Aorta (tissue), 5 donors: Measurements from ENCODE around the gene SLC30A7. TPM values are rescaled to one million over a fixed set of nuclear protein-coding genes. Genes with fewer than 3 reads are reported as not detected.

Source experiments
- ATAC-seq: fragments of 200-7000 bp; cut with Tn5 transposase; one replicate; pipeline ENCODE4 v1.9.1; 2022; ENCODE audit warnings: moderate library complexity; ENCODE audit not compliant: low FRiP score
- DNase-seq, 2 donors: peaks; one replicate each; pipeline ENCODE4 v3.0.0-alpha.2; 2020
- H3K27ac ChIP-seq, 2 donors: one replicate each; pipeline ENCODE4 v1.5.1; 2013; ENCODE audit warnings: low read length in 2 of 2, mild to moderate bottlenecking in 2 of 2, moderate library complexity in 2 of 2, control low read depth in 1 of 2, inconsistent platforms in 1 of 2, low read depth in 1 of 2
- H3K27me3 ChIP-seq, 2 donors: one replicate each; pipeline ENCODE4 v1.6.1; 2013; ENCODE audit warnings: control low read depth in 1 of 2, low read length in 1 of 2, mild to moderate bottlenecking in 1 of 2, moderate library complexity in 1 of 2; ENCODE audit not compliant: insufficient read depth in 2 of 2, control insufficient read depth in 1 of 2
- H3K36me3 ChIP-seq, 2 donors: one replicate each; pipeline ENCODE4 v1.6.1; 2013; ENCODE audit warnings: control low read depth in 1 of 2, low read length in 1 of 2, mild to moderate bottlenecking in 1 of 2; ENCODE audit not compliant: insufficient read depth in 2 of 2, control insufficient read depth in 1 of 2
- H3K4me1 ChIP-seq, 2 donors: one replicate each; pipeline ENCODE4 v1.6.1; 2013; ENCODE audit warnings: low read length in 2 of 2, control low read depth in 1 of 2, mild to moderate bottlenecking in 1 of 2, moderate library complexity in 1 of 2; ENCODE audit not compliant: insufficient read depth in 2 of 2, control insufficient read depth in 1 of 2
- H3K4me3 ChIP-seq, 2 donors: one replicate each; pipeline ENCODE4 v1.5.1; 2013; ENCODE audit warnings: low read length in 2 of 2, control low read depth in 1 of 2, mild to moderate bottlenecking in 1 of 2
- H3K9me3 ChIP-seq: one replicate; pipeline ENCODE4 v1.6.1; 2013; ENCODE audit warnings: mild to moderate bottlenecking, low read length; ENCODE audit not compliant: control insufficient read depth
- WGBS, 2 donors: extraction: QIAGEN DNeasy Blood & Tissue Kit; methylation state at CpG; one replicate each; pipeline ENCODE4 v1.1.7; 2013; 5-methylcytosine and 5-hydroxymethylcytosine counted together
- intact Hi-C, 2 donors: fragments of 100-400 bp; cut with DNase I; formaldehyde crosslinking; loops; one replicate each; pipeline versions ENCODE4 v1.14.2 to v1.15.0; 2022
- polyA plus RNA-seq, 2 donors: library from polyadenylated mRNA; stranded (reverse); fragments of 200-250 nt; gene quantifications; one replicate each; pipeline ENCODE4 v1.2.3, GENCODE V29; 2013
- total RNA-seq, 2 donors: library from RNA; stranded (reverse); fragmentation: NEBNext Ultra II Directional; extraction: Animal tissue kit (Norgen Biotek cat#: 25700); gene quantifications; one replicate each; pipeline ENCODE4 v1.2.1, GENCODE V29; 2021
- donor health status: healthy with polysubstance abuse.
- donor health status: Bipolar disorder and iron deficiency.
- donor health status: DM: no; HTN: no; CAD: no.
- donor health status: DM: no; HTN: no; CAD: no.
- donor health status: DM: yes; HTN: yes; CAD: no.

The SLC30A7 gene
- total and polyA plus RNA-seq, 4 donors: 2.1 to 36.2 (median 15.7) TPM

- ATAC-seq (no peak), DNase-seq (no peak)
- Histone ChIP-seq H3K36me3 (peaks cover 0 to 4% of the 10 kb centered on the region in 2 donors), H3K4me3 (no peak overlapping the region), H3K9me3 (no peaks in the 10 kb centered on the region), H3K27me3 (no peaks in the 10 kb centered on the region), H3K4me1 (peaks cover 5 to 12% of the 10 kb centered on the region in 2 donors), H3K27ac (no peak overlapping the region)
- 85 to 95% methylated on average over 1 of the region's 1 CpG for WGBS, 2 donors
- intact Hi-C loops: no loop called here
Observed at GRCh38 chr1:100998426-100998825, 102.5 kb downstream of the SLC30A7 start.

- H3K4me1 ChIP-seq: peaks cover 5 to 12% of the 10 kb centered on the region in 2 donors
- peaks cover 0 to 4% of the 10 kb centered on the region in 2 donors for H3K36me3 ChIP-seq
- DNase-seq: no peak
- WGBS, 2 donors: 87 to 88% methylated on average over 2 of the region's 2 CpGs
- no peak overlapping the region for H3K4me3 ChIP-seq
- H3K27ac ChIP-seq: no peak overlapping the region
- intact Hi-C loops: loop anchor here in 1 of 2 donors (5.0 kb wide), 1 partner anchor 237 kb away; the partner anchor contains the start of gene S1PR1
- H3K27me3 ChIP-seq: no peaks in the 10 kb centered on the region
- H3K9me3 ChIP-seq: no peaks in the 10 kb centered on the region
- ATAC-seq: no peak
Observed at GRCh38 chr1:101000131-101000873, 104.4 kb downstream of the SLC30A7 start.

- ATAC-seq: no peak
- WGBS, 2 donors: 15 to 20% methylated on average over 2 of the region's 2 CpGs
Observed at GRCh38 chr1:101002551-101002950, 106.7 kb downstream of the SLC30A7 start.

GRCh38 chr1:101003012-101003650 is 107.2 kb downstream of the SLC30A7 start:
- intact Hi-C loops: loop anchor here in 1 of 2 donors (5.0 kb wide), 1 partner anchor 234 kb away; the partner anchor contains the start of gene S1PR1
- Histone ChIP-seq H3K4me1 (peaks cover 5 to 12% of the 10 kb centered on the region in 2 donors), H3K4me3 (no peak overlapping the region), H3K27ac (peak overlapping the region in 1 of 2 donors; percentile 40), H3K36me3 (no peaks in the 10 kb centered on the region), H3K27me3 (no peaks in the 10 kb centered on the region), H3K9me3 (no peaks in the 10 kb centered on the region)
- 3% methylated on average over 1 of the region's 1 CpG for WGBS, 2 donors
- ATAC-seq: peak; percentile 20
- no peak for DNase-seq

More at GRCh38 chr1:101002551-101002950, 106.7 kb downstream of the SLC30A7 start:
- H3K27ac ChIP-seq: no peak overlapping the region
- H3K4me3 ChIP-seq: no peak overlapping the region
- intact Hi-C loops: loop anchor here in 1 of 2 donors (5.0 kb wide), 1 partner anchor 235 kb away; the partner anchor contains the start of gene S1PR1
- H3K27me3 ChIP-seq: no peaks in the 10 kb centered on the region
- DNase-seq: no peak
- peaks cover 5 to 12% of the 10 kb centered on the region in 2 donors for H3K4me1 ChIP-seq
- H3K9me3 ChIP-seq: no peaks in the 10 kb centered on the region
- H3K36me3 ChIP-seq: no peaks in the 10 kb centered on the region

GRCh38 chr1:101004061-101004460 is 108.2 kb downstream of the SLC30A7 start:
- H3K9me3 ChIP-seq: no peaks in the 10 kb centered on the region
- H3K27ac ChIP-seq: peak overlapping the region in 1 of 2 donors; percentile 43
- 49 to 60% methylated on average over 1 of the region's 1 CpG for WGBS, 2 donors
- no peak overlapping the region for H3K4me3 ChIP-seq
- intact Hi-C loops: loop anchor here in 1 of 2 donors (5.0 kb wide), 1 partner anchor 233 kb away; the partner anchor contains the start of gene S1PR1
- ATAC-seq (no peak), DNase-seq (no peak)
- no peaks in the 10 kb centered on the region for H3K27me3 ChIP-seq
- H3K4me1 ChIP-seq: peaks cover 5 to 12% of the 10 kb centered on the region in 2 donors
- H3K36me3 ChIP-seq: no peaks in the 10 kb centered on the region

- Histone ChIP-seq H3K4me3 (no peak overlapping the region), H3K4me1 (peaks cover 5 to 12% of the 10 kb centered on the region in 2 donors), H3K27me3 (no peaks in the 10 kb centered on the region), H3K36me3 (no peaks in the 10 kb centered on the region), H3K9me3 (no peaks in the 10 kb centered on the region), H3K27ac (no peak overlapping the region)
- 11 to 14% methylated on average over 3 of the region's 3 CpGs for WGBS, 2 donors
- intact Hi-C loops: loop anchor here in 1 of 2 donors (5.0 kb wide), 1 partner anchor 233 kb away; the partner anchor contains the start of gene S1PR1
- peak; percentile 47 for ATAC-seq
- DNase-seq: no peak
Observed at GRCh38 chr1:101004670-101005069, 108.8 kb downstream of the SLC30A7 start.

GRCh38 chr1:101005183-101005582 is 109.3 kb downstream of the SLC30A7 start:
- no peaks in the 10 kb centered on the region for H3K27me3 ChIP-seq
- no peak overlapping the region for H3K27ac ChIP-seq
- no peak overlapping the region for H3K4me3 ChIP-seq
- ATAC-seq (no peak), DNase-seq (no peak)
- no peaks in the 10 kb centered on the region for H3K36me3 ChIP-seq
- WGBS, 2 donors: 97 to 100% methylated on average over 1 of the region's 1 CpG
- no peaks in the 10 kb centered on the region for H3K9me3 ChIP-seq
- intact Hi-C loops: no loop called here
- peaks cover 5 to 12% of the 10 kb centered on the region in 2 donors for H3K4me1 ChIP-seq

GRCh38 chr1:101005871-101006270 is 110.0 kb downstream of the SLC30A7 start:
- intact Hi-C loops: no loop called here
- no peaks in the 10 kb centered on the region for H3K9me3 ChIP-seq
- no peak overlapping the region for H3K4me3 ChIP-seq
- 98% methylated on average over 4 of the region's 4 CpGs for WGBS, 2 donors
- ATAC-seq (no peak), DNase-seq (no peak)
- H3K4me1 ChIP-seq: peaks cover 5 to 12% of the 10 kb centered on the region in 2 donors
- H3K27me3 ChIP-seq: no peaks in the 10 kb centered on the region
- H3K36me3 ChIP-seq: no peaks in the 10 kb centered on the region
- H3K27ac ChIP-seq: no peak overlapping the region
